Measurements from ENCODE around the gene MAN1C1. TPM values are rescaled to one million over a fixed set of nuclear protein-coding genes. Genes with fewer than 3 reads are reported as not detected.

MAN1C1 gene
- total RNA-seq, 1 experiment from 2014 or later: 0.11 TPM

DNA sequence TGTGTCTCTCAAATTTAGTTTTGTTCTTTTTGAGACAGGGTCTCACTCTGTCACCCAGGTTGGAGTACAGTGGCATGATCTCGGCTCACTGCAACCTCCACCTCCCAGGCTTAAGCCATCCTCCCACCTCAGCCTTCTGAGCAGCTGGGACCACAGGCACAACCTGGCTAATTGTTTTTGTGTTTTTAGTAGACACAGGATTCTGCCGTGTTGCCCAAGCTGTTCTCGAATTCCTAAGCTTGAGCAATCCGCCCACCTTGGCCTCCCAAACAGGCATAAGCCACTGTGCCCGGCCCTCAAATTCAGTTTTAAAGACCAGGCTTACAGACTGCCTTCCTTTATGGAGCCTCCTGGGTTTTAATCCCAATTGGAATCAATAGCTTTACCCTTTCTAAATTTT lies 99.7 kb downstream of the MAN1C1 start:
- Histone ChIP-seq H3K4me2 (ENCODE audit: low read length) (no peak overlapping the region), H2AFZ (ENCODE audit: low read length) (no peak overlapping the region), H3K9ac (ENCODE audit: low read length) (no peak overlapping the region), H3K36me3 (ENCODE audit: low read depth, low read length) (no peaks in the 10 kb centered on the region), H3K27me3 (ENCODE audit: low read length) (no peaks in the 10 kb centered on the region), H3K27ac (ENCODE audit: low read length) (no peak overlapping the region), H3K4me1 (ENCODE audit: insufficient read depth, low read length) (peaks cover 13% of the 10 kb centered on the region), H3F3A (ENCODE audit: low read length, unreplicated experiment) (no peaks in the 10 kb centered on the region), H3K79me2 (ENCODE audit: low read length) (no peaks in the 10 kb centered on the region), H3K9me3 (ENCODE audit: low read length) (no peaks in the 10 kb centered on the region), H3K9me2 (replicated peaks; ENCODE audit: low read length) (no peaks in the 10 kb centered on the region), H3K4me3 (ENCODE audit: low read length) (no peak overlapping the region), H4K20me1 (ENCODE audit: low read length) (no peaks in the 10 kb centered on the region)
- no TSS peak for BruUV-seq (replicated peaks)
- CTCF ChIA-PET: no interaction called here
- intact Hi-C loops (cut with micrococcal nuclease): no loop called here
- POLR2A ChIA-PET (ENCODE audit: unreplicated experiment): no interaction called here
- DNase-seq (no peak), ATAC-seq (no peak)
- TF ChIP-seq, protein P1, sequence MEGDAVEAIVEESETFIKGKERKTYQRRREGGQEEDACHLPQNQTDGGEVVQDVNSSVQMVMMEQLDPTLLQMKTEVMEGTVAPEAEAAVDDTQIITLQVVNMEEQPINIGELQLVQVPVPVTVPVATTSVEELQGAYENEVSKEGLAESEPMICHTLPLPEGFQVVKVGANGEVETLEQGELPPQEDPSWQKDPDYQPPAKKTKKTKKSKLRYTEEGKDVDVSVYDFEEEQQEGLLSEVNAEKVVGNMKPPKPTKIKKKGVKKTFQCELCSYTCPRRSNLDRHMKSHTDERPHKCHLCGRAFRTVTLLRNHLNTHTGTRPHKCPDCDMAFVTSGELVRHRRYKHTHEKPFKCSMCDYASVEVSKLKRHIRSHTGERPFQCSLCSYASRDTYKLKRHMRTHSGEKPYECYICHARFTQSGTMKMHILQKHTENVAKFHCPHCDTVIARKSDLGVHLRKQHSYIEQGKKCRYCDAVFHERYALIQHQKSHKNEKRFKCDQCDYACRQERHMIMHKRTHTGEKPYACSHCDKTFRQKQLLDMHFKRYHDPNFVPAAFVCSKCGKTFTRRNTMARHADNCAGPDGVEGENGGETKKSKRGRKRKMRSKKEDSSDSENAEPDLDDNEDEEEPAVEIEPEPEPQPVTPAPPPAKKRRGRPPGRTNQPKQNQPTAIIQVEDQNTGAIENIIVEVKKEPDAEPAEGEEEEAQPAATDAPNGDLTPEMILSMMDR (conservative IDR thresholded peaks at IDR 0.05; ENCODE audit: low read depth, low read length): no peak
- TF ChIP-seq EZH2 (IDR thresholded peaks at IDR 0.05; ENCODE audit: low read length, unreplicated experiment) (no peak), EZH2phosphoT487 (IDR thresholded peaks at IDR 0.05; ENCODE audit: borderline replicate concordance, low read length) (no peak)

DNA sequence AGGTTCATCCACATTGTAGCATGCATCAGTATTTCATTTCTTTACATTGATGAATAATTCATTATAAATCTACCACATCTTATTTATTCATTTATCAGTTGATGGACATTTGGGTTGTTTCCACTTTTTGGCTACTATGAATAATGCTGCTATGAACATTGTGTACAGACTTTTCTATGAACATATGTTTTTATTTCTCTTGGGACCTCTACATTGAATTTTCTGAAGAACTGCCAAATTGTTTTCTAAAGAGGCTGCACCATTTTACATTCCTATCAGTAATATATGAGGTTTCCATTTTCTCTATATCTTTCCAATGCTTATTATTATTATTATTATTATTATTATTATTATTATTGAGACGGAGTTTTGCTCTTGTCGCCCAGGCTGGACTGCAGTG lies 102.1 kb downstream of the MAN1C1 start:
- Histone ChIP-seq H3K27ac (ENCODE audit: low read length) (no peak overlapping the region), H3K9me3 (ENCODE audit: low read length) (no peaks in the 10 kb centered on the region), H3K4me2 (ENCODE audit: low read length) (no peak overlapping the region), H3K9me2 (replicated peaks; ENCODE audit: low read length) (no peaks in the 10 kb centered on the region), H2AFZ (ENCODE audit: low read length) (no peak overlapping the region), H3K36me3 (ENCODE audit: low read depth, low read length) (no peaks in the 10 kb centered on the region), H3K4me1 (ENCODE audit: insufficient read depth, low read length) (peaks cover 6% of the 10 kb centered on the region), H3F3A (ENCODE audit: low read length, unreplicated experiment) (no peaks in the 10 kb centered on the region), H3K9ac (ENCODE audit: low read length) (no peak overlapping the region), H4K20me1 (ENCODE audit: low read length) (no peaks in the 10 kb centered on the region), H3K4me3 (ENCODE audit: low read length) (no peak overlapping the region), H3K27me3 (ENCODE audit: low read length) (no peaks in the 10 kb centered on the region), H3K79me2 (ENCODE audit: low read length) (no peaks in the 10 kb centered on the region)
- DNase-seq (no peak), ATAC-seq (no peak)
- intact Hi-C loops (cut with micrococcal nuclease): no loop called here
- TF ChIP-seq EZH2 (IDR thresholded peaks at IDR 0.05; ENCODE audit: low read length, unreplicated experiment) (no peak), EZH2phosphoT487 (IDR thresholded peaks at IDR 0.05; ENCODE audit: borderline replicate concordance, low read length) (no peak)
- TF ChIP-seq, protein P1 (conservative IDR thresholded peaks at IDR 0.05; ENCODE audit: low read depth, low read length): no peak
- POLR2A ChIA-PET (ENCODE audit: unreplicated experiment): no interaction called here
- no TSS peak for BruUV-seq (replicated peaks)
- CTCF ChIA-PET: no interaction called here

DNA sequence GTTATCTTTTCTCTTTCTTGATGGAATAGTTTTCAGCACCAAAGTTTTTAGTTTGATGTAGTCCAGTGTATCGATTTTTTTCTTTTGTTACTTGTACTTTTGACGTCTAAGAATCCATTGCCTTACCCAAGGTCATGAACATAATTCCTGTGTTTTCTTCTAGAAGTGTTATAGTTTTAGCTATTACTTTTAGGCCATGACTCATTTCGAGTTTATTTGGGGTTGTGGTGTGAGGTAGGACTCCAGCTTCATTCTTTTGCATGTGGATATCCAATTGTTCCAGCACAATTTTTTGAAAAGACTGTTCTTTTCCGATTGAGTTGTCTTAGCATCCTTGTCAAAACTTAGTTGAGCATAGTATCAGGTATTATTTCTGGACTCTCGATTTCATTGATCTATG lies 104.0 kb downstream of the MAN1C1 start:
- no peak for DNase-seq
- no peaks in the 10 kb centered on the region for H4K20me1 ChIP-seq (ENCODE audit: low read length)
- no peak for ATAC-seq
- no TSS peak for BruUV-seq (replicated peaks)
- intact Hi-C loops (cut with micrococcal nuclease): no loop called here
- no peak overlapping the region for H2AFZ ChIP-seq (ENCODE audit: low read length)
- H3K79me2 ChIP-seq (ENCODE audit: low read length): no peaks in the 10 kb centered on the region
- H3K4me3 ChIP-seq (ENCODE audit: low read length): no peak overlapping the region
- ChIA-PET POLR2A (ENCODE audit: unreplicated experiment) (no interaction called here), CTCF (no interaction called here)
- H3K36me3 ChIP-seq (ENCODE audit: low read depth, low read length): no peaks in the 10 kb centered on the region
- H3K9ac ChIP-seq (ENCODE audit: low read length): no peak overlapping the region
- no peaks in the 10 kb centered on the region for H3F3A ChIP-seq (ENCODE audit: low read length, unreplicated experiment)
- H3K9me3 ChIP-seq (ENCODE audit: low read length): no peaks in the 10 kb centered on the region
- no peaks in the 10 kb centered on the region for H3K27me3 ChIP-seq (ENCODE audit: low read length)
- TF ChIP-seq EZH2 (IDR thresholded peaks at IDR 0.05; ENCODE audit: low read length, unreplicated experiment) (no peak), EZH2phosphoT487 (IDR thresholded peaks at IDR 0.05; ENCODE audit: borderline replicate concordance, low read length) (no peak)
- TF ChIP-seq, protein P1 (conservative IDR thresholded peaks at IDR 0.05; ENCODE audit: low read depth, low read length): no peak
- peaks cover 6% of the 10 kb centered on the region for H3K4me1 ChIP-seq (ENCODE audit: insufficient read depth, low read length)
- no peak overlapping the region for H3K4me2 ChIP-seq (ENCODE audit: low read length)
- no peak overlapping the region for H3K27ac ChIP-seq (ENCODE audit: low read length)
- no peaks in the 10 kb centered on the region for H3K9me2 ChIP-seq (replicated peaks; ENCODE audit: low read length)
